OCI-LY7 (cell line): ENCODE data around the gene BEAN1. TPM values are rescaled to one million over a fixed set of nuclear protein-coding genes. Genes with fewer than 3 reads are reported as not detected.

Experiments used
- BruUV-seq: library from RNA; stranded (reverse); fragments of 400-500 nt; replicated peaks from 2 replicates; lab custom pipeline; 2021; lab: Mats Ljungman, UMichigan
- CTCF ChIA-PET: fragments of 300-600 bp; sonication (Branson Sonifier 250); formaldehyde crosslinking; loops from one replicate; lab custom pipeline; 2022; ENCODE audit warnings: antibody characterized with exemption; ENCODE audit not compliant: unreplicated experiment; lab: Charles Lee
- POLR2A ChIA-PET: fragments of 300-600 bp; sonication (Branson Sonifier 250); formaldehyde crosslinking; loops from one replicate; lab custom pipeline; 2022; ENCODE audit warnings: antibody characterized with exemption; lab: Charles Lee
- DNase-seq: peaks from one replicate; pipeline ENCODE4 v3.0.0-alpha.2; 2015; ENCODE audit warnings: low spot score
- H2AFZ ChIP-seq: fragments of 200-600 bp; sonication (generic), shearing (Covaris generic); 2 replicates; pipeline ENCODE4 v1.6.1; 2014; ENCODE audit warnings: mild to moderate bottlenecking, antibody characterized with exemption, low read length, moderate library complexity
- H3K27ac ChIP-seq: fragments of 200-600 bp; sonication (generic); 2 replicates; pipeline ENCODE4 v1.5.1; 2014; ENCODE audit warnings: mixed run types, low read depth, mild to moderate bottlenecking, moderate library complexity, low read length, inconsistent platforms; ENCODE audit not compliant: poor library complexity, severe bottlenecking
- H3K36me3 ChIP-seq: fragments of 200-600 bp; sonication (generic); 2 replicates; pipeline ENCODE4 v1.6.1; 2014; ENCODE audit warnings: mild to moderate bottlenecking, antibody characterized with exemption, low read length, moderate library complexity, mixed read lengths; ENCODE audit not compliant: insufficient read depth
- H3K4me1 ChIP-seq: fragments of 200-600 bp; sonication (generic); 2 replicates; pipeline ENCODE4 v1.5.1; 2014; ENCODE audit warnings: mild to moderate bottlenecking, low read length; ENCODE audit not compliant: insufficient read depth, poor library complexity, severe bottlenecking
- H3K4me2 ChIP-seq: fragments of 200-600 bp; sonication (generic); 2 replicates; pipeline ENCODE4 v1.6.1; 2014; ENCODE audit warnings: mild to moderate bottlenecking, low read length
- H3K4me3 ChIP-seq: fragments of 200-600 bp; sonication (generic); 2 replicates; pipeline ENCODE4 v1.5.1; 2014; ENCODE audit warnings: mild to moderate bottlenecking, low read depth, low read length; ENCODE audit not compliant: poor library complexity, severe bottlenecking
- H3K79me2 ChIP-seq: fragments of 200-600 bp; sonication (generic); 2 replicates; pipeline ENCODE4 v1.6.1; 2016; ENCODE audit warnings: low read depth, mild to moderate bottlenecking, low read length, moderate library complexity, mixed read lengths; ENCODE audit not compliant: insufficient read depth
- H3K9me2 ChIP-seq: fragments of 200-600 bp; sonication (generic); 2 replicates; pipeline ENCODE4 v1.6.1; 2016; ENCODE audit warnings: mild to moderate bottlenecking, low read length, mixed read lengths; ENCODE audit not compliant: insufficient read depth
- H3K9me3 ChIP-seq: fragments of 200-600 bp; sonication (generic); 2 replicates; pipeline ENCODE4 v1.6.1; 2014; ENCODE audit warnings: mild to moderate bottlenecking, mixed run types, low read length, mixed read lengths
- H4K20me1 ChIP-seq: fragments of 200-600 bp; sonication (generic); 2 replicates; pipeline ENCODE4 v1.6.1; 2014; ENCODE audit warnings: mild to moderate bottlenecking, antibody characterized with exemption, low read length, moderate library complexity, mixed read lengths; ENCODE audit not compliant: insufficient read depth
- CTCF ChIP-seq: fragments of 200-600 bp; sonication (generic); conservative IDR thresholded peaks from 2 replicates; pipeline ENCODE4 v1.5.1; 2014; ENCODE audit warnings: mild to moderate bottlenecking, antibody characterized with exemption, low read length, moderate library complexity, mixed read lengths
- EZH2phosphoT487 ChIP-seq: fragments of 200-600 bp; sonication (generic); IDR thresholded peaks from 2 replicates; pipeline ENCODE4 v1.6.1; 2018; ENCODE audit warnings: low read depth, borderline replicate concordance, mild to moderate bottlenecking, mixed run types, antibody characterized with exemption, low read length, moderate library complexity, mixed read lengths
- intact Hi-C: fragments of 100-400 bp; cut with micrococcal nuclease; formaldehyde crosslinking; loops from one replicate; pipeline ENCODE4 v1.10.0; 2022; ENCODE audit not compliant: unreplicated experiment
- total RNA-seq, 2 experiments: library from RNA; depleted of rRNA in 1 of 2; stranded (reverse); fragments of >200 nt in 1 of 2; shearing (Covaris generic) in 1 of 2; gene quantifications; 2 replicates each; pipeline ENCODE4 v1.2.3, GENCODE V29; 2014 to 2022

Gene BEAN1
- total RNA-seq, 2 experiments from 2014 or later = 0.13 TPM; not detected in 1

GRCh38 chr16:66428682-66429251 lies 1.7 kb downstream of the BEAN1 start:
- TF ChIP-seq CTCF (no peak), EZH2phosphoT487 (no peak)
- no peak overlapping the region for H3K4me3 ChIP-seq
- H3K9me2 ChIP-seq = no peaks in the 10 kb centered on the region
- ChIA-PET CTCF (no interaction called here), POLR2A (no interaction called here)
- no peaks in the 10 kb centered on the region for H3K79me2 ChIP-seq
- no peaks in the 10 kb centered on the region for H3K4me1 ChIP-seq
- no peaks in the 10 kb centered on the region for H4K20me1 ChIP-seq
- intact Hi-C loops = no loop called here
- BruUV-seq = no TSS peak
- H3K36me3 ChIP-seq = no peaks in the 10 kb centered on the region
- no peak overlapping the region for H3K4me2 ChIP-seq
- no peak overlapping the region for H3K27ac ChIP-seq
- DNase-seq = no peak
- no peak overlapping the region for H2AFZ ChIP-seq
- H3K9me3 ChIP-seq = no peaks in the 10 kb centered on the region

GRCh38 chr16:66429290-66429962 lies 2.3 kb downstream of the BEAN1 start:
- no peak overlapping the region for H3K4me3 ChIP-seq
- H3K4me2 ChIP-seq = no peak overlapping the region
- no peak overlapping the region for H3K27ac ChIP-seq
- no TSS peak for BruUV-seq
- no peaks in the 10 kb centered on the region for H3K9me3 ChIP-seq
- H3K79me2 ChIP-seq = no peaks in the 10 kb centered on the region
- POLR2A ChIA-PET = no interaction called here
- no peak overlapping the region for H2AFZ ChIP-seq
- H3K4me1 ChIP-seq = no peaks in the 10 kb centered on the region
- no peaks in the 10 kb centered on the region for H3K36me3 ChIP-seq
- no peaks in the 10 kb centered on the region for H4K20me1 ChIP-seq
- H3K9me2 ChIP-seq = no peaks in the 10 kb centered on the region
- CTCF ChIA-PET = no interaction called here
- intact Hi-C loops = no loop called here
- DNase-seq = no peak
- TF ChIP-seq EZH2phosphoT487 (no peak), CTCF (no peak)

- no peak overlapping the region for H3K4me2 ChIP-seq
- no peaks in the 10 kb centered on the region for H3K36me3 ChIP-seq
- H3K9me2 ChIP-seq = no peaks in the 10 kb centered on the region
- ChIA-PET CTCF (no interaction called here), POLR2A (no interaction called here)
- no peak for TF ChIP-seq EZH2phosphoT487
- TF ChIP-seq CTCF = no peak
- no TSS peak for BruUV-seq
- H3K9me3 ChIP-seq = no peaks in the 10 kb centered on the region
- H2AFZ ChIP-seq = no peak overlapping the region
- H3K79me2 ChIP-seq = no peaks in the 10 kb centered on the region
- no peaks in the 10 kb centered on the region for H3K4me1 ChIP-seq
- DNase-seq = no peak
- H3K27ac ChIP-seq = no peak overlapping the region
- intact Hi-C loops = no loop called here
- no peaks in the 10 kb centered on the region for H4K20me1 ChIP-seq
- H3K4me3 ChIP-seq = no peak overlapping the region
Observed at GRCh38 chr16:66430214-66430613, 3.1 kb downstream of the BEAN1 start.
